Measurements from ENCODE around the gene DYNC2LI1.

Gene DYNC2LI1

GRCh38 chr2:43837033-43837432 lies 63.2 kb downstream of the DYNC2LI1 start:
- H3K4me3 ChIP-seq (ENCODE audit: low read depth, low read length) = no peak overlapping the region
- TF ChIP-seq CTCF (IDR thresholded peaks at IDR 0.05; ENCODE audit: borderline replicate concordance, insufficient read depth, low read depth, low read length) = no peak

GRCh38 chr2:43837831-43838559 lies 64.2 kb downstream of the DYNC2LI1 start:
- no peak overlapping the region for H3K4me3 ChIP-seq (ENCODE audit: low read depth, low read length)

DNA sequence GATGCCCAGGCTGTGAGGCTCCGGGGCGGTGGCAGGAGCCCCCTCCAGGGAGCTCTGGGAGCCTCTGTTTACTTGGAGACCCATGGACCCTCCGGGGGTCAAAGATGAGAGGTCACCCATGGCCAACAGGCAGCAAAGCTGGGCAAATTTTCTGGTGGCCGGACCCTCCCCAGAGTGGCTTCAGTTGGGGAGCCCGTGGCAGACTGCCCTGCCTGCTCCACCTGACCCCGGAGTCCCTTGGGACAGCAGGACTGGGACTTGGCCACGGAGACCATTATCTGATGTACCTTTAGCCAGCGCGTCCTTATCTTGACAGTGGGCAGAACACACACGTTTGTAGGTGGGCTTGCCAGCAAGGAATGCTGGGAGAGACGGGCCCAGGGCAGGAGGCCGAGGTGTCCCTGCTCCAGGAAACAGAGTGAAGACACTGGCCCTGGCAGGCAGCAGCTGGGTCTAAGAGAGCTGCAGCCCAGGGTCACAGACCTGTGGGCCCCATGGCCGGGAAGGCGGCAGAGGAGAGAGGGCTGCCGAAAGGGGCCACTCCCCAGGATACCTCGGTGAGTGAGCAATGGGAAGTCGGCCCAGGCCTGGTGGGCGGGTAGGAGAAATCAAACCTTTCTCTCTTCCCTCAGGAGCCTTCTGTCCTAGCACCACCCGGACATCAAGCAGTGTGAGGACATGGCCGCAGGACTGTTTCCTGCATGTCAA lies 64.9 kb downstream of the DYNC2LI1 start, which contains the start of the genes ABCG5 and ABCG8:
Gene ABCG5, minus strand, starts transcription at position 280 of the 708 bp plus-strand sequence. Its CDS starts 160 bp downstream, at position 120.
Gene ABCG8, plus strand, starts transcription at position 412 of the 708 bp plus-strand sequence. Its CDS starts 83 bp downstream, at position 495.
- TF ChIP-seq CTCF (IDR thresholded peaks at IDR 0.05; ENCODE audit: borderline replicate concordance, insufficient read depth, low read depth, low read length) = no peak
- no peak within 1 kb of the TSS for H3K4me3 ChIP-seq (ENCODE audit: low read depth, low read length)

More at GRCh38 chr2:43837831-43838559, 64.2 kb downstream of the DYNC2LI1 start:
- no peak for TF ChIP-seq CTCF (IDR thresholded peaks at IDR 0.05; ENCODE audit: borderline replicate concordance, insufficient read depth, low read depth, low read length)

DNA sequence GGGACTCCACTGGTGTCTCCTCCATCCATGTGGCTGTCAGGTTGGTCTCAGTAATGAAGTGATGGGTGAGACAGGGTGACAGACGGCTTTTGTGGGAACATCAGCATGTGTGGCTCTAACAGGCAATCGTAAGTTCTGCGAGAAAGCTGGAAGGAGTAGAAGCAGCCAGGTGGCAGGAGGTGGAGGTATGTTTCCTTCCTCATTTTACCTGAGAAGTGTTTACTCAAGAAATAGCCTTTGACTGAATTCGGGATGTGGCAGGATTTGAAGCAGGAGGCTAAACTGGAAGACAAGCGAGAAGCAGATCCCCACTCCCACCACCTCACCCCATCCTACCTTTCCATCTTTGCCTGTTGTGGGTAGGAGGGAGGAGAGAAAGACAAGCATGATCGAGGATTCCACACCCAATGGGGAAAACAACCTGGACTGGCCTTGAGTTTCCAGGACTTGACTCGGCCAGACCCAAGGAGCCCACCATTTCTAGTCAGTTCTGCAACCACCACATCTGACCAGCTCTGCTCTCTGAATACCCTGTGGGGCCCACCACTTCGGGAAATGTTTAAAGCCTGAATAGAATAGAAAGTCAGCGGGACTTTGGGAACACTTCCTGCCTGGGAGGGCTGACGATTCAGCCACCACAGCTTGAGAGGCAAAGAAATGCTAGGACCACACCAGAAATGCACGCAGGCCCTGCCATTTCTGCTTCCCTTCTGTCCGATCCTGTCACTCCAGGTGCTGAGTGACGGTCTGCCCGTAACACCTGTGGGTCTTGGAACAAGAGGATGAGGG lies 66.1 kb downstream of the DYNC2LI1 start:
- TF ChIP-seq CTCF (IDR thresholded peaks at IDR 0.05; ENCODE audit: borderline replicate concordance, insufficient read depth, low read depth, low read length) = no peak
- H3K4me3 ChIP-seq (ENCODE audit: low read depth, low read length) = no peak overlapping the region

- H3K4me3 ChIP-seq (ENCODE audit: low read depth, low read length) = no peak overlapping the region
- no peak for TF ChIP-seq CTCF (IDR thresholded peaks at IDR 0.05; ENCODE audit: borderline replicate concordance, insufficient read depth, low read depth, low read length)
Observed at GRCh38 chr2:43840965-43841364, 67.1 kb downstream of the DYNC2LI1 start.

DNA sequence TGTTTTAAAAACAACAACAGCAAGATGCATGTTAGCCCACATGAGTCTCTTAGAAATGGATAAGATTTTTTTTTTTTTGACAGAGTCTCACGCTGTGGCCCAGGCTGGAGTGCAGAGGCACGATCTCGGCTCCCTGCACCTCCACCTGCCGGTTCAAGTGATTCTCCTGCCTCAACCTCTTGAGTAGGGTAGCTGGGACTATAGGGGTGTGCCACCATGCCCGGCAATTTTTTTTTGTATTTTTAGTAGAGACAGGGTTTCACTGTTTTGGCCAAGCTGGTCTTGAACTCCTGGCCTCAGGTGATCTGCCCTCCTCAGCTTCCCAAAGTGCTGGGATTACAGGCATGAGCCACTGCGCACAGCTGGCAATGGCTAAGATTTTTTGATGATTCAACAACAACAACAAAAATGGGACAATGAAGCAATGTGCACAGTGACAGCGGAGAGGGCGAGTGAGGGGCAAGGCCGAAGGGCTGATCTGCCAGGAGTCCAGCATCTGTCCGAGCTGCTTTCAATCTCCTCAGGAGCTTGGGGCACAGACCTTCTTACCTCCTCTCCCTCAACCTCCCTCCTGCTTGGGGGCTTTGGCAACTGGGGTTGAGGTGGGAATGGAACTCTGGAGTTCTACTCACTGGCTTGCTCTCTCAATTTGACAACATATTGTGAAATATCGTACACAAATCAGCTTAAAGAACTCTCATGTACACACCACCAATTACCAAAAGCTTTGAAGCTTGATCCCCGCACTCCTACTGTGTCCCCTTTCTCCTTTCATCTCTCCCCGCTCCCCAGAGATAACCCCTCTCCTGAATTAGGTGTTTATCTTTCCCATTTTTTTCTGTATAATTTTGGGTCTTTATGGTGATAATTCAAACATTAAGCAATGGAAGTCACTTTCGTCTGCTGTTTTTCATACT lies 68.4 kb downstream of the DYNC2LI1 start:
- no peak for TF ChIP-seq CTCF (IDR thresholded peaks at IDR 0.05; ENCODE audit: borderline replicate concordance, insufficient read depth, low read depth, low read length)
- no peak overlapping the region for H3K4me3 ChIP-seq (ENCODE audit: low read depth, low read length)
